SK-N-SH treated with all-trans-retinoic acid at 6 μM for 48 hours (cell line): ENCODE measurements around the gene CNNM3.

Experiments
- ATAC-seq: fragments of 200-7000 bp; cut with Tn5 transposase; 3 replicates; pipeline ENCODE4 v1.9.1; 2020; ENCODE audit warnings: mild to moderate bottlenecking, moderate library complexity
- ARNTL ChIP-seq: fragments of 450-650 bp; formaldehyde crosslinking; IDR thresholded peaks from 2 replicates; pipeline ENCODE4 v1.5.0; 2020; ENCODE audit warnings: low read depth, mild to moderate bottlenecking, moderate library complexity, borderline replicate concordance
- BACH2 ChIP-seq: fragments of 250-450 bp; sonication (Bioruptor Pico); IDR thresholded peaks from 2 replicates; pipeline ENCODE4 v1.9.0; 2021; ENCODE audit warnings: mild to moderate bottlenecking, borderline replicate concordance
- CSDC2 ChIP-seq: fragments of 250-450 bp; sonication (Bioruptor Pico); IDR thresholded peaks from 2 replicates; pipeline ENCODE4 v1.5.0; 2020; ENCODE audit warnings: mild to moderate bottlenecking, moderate library complexity
- ESRRG ChIP-seq: fragments of 250-450 bp; sonication (Bioruptor Pico); IDR thresholded peaks from 2 replicates; pipeline ENCODE4 v1.6.1; 2021; ENCODE audit warnings: mild to moderate bottlenecking
- ISL1 ChIP-seq: fragments of 250-450 bp; sonication (Bioruptor Pico); IDR thresholded peaks from 2 replicates; pipeline ENCODE4 v2.1.2; 2022; ENCODE audit warnings: mild to moderate bottlenecking, moderate library complexity
- OSR1 ChIP-seq: fragments of 250-450 bp; sonication (Bioruptor Pico); IDR thresholded peaks from 2 replicates; pipeline ENCODE4 v1.8.0; 2022; ENCODE audit warnings: moderate library complexity, mild to moderate bottlenecking, inconsistent platforms
- PPARA ChIP-seq: fragments of 250-450 bp; sonication (Bioruptor Pico); IDR thresholded peaks from 2 replicates; pipeline ENCODE4 v1.5.0; 2020; ENCODE audit warnings: mild to moderate bottlenecking, borderline replicate concordance
- RARB ChIP-seq: fragments of 250-450 bp; sonication (Bioruptor Pico); IDR thresholded peaks from 2 replicates; pipeline ENCODE4 v1.8.0; 2021; ENCODE audit warnings: mild to moderate bottlenecking, moderate library complexity
- SNAI2 ChIP-seq: fragments of 250-450 bp; sonication (Bioruptor Pico); IDR thresholded peaks from 2 replicates; pipeline ENCODE4 v1.5.0; 2020; ENCODE audit warnings: mild to moderate bottlenecking, moderate library complexity
- TCF4 ChIP-seq: fragments of 250-450 bp; sonication (Bioruptor Pico); IDR thresholded peaks from 2 replicates; pipeline ENCODE4 v1.8.0; 2021; ENCODE audit warnings: mild to moderate bottlenecking, moderate library complexity, borderline replicate concordance
- TOX ChIP-seq: fragments of 250-450 bp; sonication (Bioruptor Pico); IDR thresholded peaks from 2 replicates; pipeline ENCODE4 v1.8.0; 2021; ENCODE audit warnings: mild to moderate bottlenecking, moderate library complexity, borderline replicate concordance
- ZC3H10 ChIP-seq: fragments of 250-450 bp; sonication (Bioruptor Pico); IDR thresholded peaks from 2 replicates; pipeline ENCODE4 v1.5.1; 2021; ENCODE audit warnings: mild to moderate bottlenecking, moderate library complexity
- ZFP3 ChIP-seq: fragments of 250-450 bp; sonication (Bioruptor Pico); IDR thresholded peaks from 2 replicates; pipeline ENCODE4 v1.5.0; 2020; ENCODE audit warnings: mild to moderate bottlenecking, moderate library complexity
- ZFP30 ChIP-seq: fragments of 450-650 bp; formaldehyde crosslinking; IDR thresholded peaks from 2 replicates; pipeline ENCODE4 v1.5.0; 2022; ENCODE audit warnings: mild to moderate bottlenecking, moderate library complexity
- ZNF565 ChIP-seq: fragments of 450-650 bp; formaldehyde crosslinking; conservative IDR thresholded peaks from 2 replicates; pipeline ENCODE4 v1.5.0; 2020; ENCODE audit warnings: low read depth, mild to moderate bottlenecking, moderate library complexity
- ZNF70 ChIP-seq: fragments of 450-650 bp; formaldehyde crosslinking; IDR thresholded peaks from 2 replicates; pipeline ENCODE4 v1.5.0; 2020; ENCODE audit warnings: mild to moderate bottlenecking, moderate library complexity
- ZNF8 ChIP-seq: fragments of 450-650 bp; formaldehyde crosslinking; IDR thresholded peaks from 2 replicates; pipeline ENCODE4 v1.5.0; 2020; ENCODE audit warnings: mild to moderate bottlenecking, moderate library complexity
- TF ChIP-seq, protein P1 (sequence below): fragments of 250-450 bp; sonication (Bioruptor Pico); IDR thresholded peaks from 2 replicates; pipeline ENCODE4 v1.5.0; 2020; ENCODE audit warnings: mild to moderate bottlenecking, moderate library complexity
- TF ChIP-seq, protein P2 (sequence below): fragments of 250-450 bp; sonication (Bioruptor Pico); IDR thresholded peaks from 2 replicates; pipeline ENCODE4 v1.8.0; 2020; ENCODE audit warnings: mild to moderate bottlenecking, moderate library complexity, borderline replicate concordance
- TF ChIP-seq, protein P3 (sequence below): fragments of 250-450 bp; sonication (Bioruptor Pico); IDR thresholded peaks from 2 replicates; pipeline ENCODE4 v1.5.1; 2021; ENCODE audit warnings: mild to moderate bottlenecking, moderate library complexity
- TF ChIP-seq, protein P4 (sequence below): fragments of 250-450 bp; sonication (Bioruptor Pico); IDR thresholded peaks from 2 replicates; pipeline ENCODE4 v1.8.0; 2021; ENCODE audit warnings: low read depth, mild to moderate bottlenecking, moderate library complexity, borderline replicate concordance
- TF ChIP-seq, protein P5 (sequence below): fragments of 250-450 bp; sonication (Bioruptor Pico); IDR thresholded peaks from 2 replicates; pipeline ENCODE4 v1.5.1; 2020; ENCODE audit warnings: low read depth, mild to moderate bottlenecking, moderate library complexity

CNNM3 gene

DNA sequence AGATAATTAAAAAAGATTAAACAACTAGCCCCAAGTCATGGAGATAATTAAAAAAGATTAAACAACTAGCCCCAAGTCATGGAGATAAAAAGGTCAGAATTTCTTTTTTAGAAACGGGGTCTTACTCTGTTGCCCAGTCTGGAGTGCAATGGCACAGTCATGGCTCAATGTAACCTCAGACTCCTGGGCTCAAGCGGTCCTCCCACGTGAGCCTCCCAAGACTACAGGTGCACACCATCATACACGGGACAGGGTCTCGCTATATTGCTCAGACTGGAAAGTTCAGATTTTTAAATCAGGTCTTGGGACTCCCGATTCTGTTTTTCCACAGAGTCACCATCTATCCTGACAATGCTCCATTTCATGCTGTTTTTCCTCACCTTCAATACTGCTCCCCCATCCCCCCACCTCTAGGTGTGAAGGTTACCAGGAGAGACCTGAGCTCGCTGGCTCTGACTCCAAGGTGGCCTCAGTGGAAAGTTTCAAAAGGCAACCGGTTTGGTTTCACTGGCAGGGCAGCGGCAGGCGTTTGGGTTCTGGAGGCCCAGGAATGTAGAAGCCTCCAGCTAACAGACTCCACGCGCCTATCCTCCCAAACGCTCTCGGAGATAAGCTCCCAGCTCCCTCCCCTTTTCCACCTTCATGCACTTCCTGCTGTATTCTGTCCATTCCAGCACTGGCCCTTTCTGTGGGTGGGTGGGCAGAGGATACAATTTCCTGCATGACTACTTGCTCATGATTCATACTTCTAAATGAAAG is 56.7 kb downstream of the CNNM3 start:
- TF ChIP-seq PPARA (CRISPR knock-in tag), result no peak
- no peak for TF ChIP-seq ZNF565
- no peak for TF ChIP-seq ZFP30 (CRISPR knock-in tag)
- no peak for TF ChIP-seq OSR1
- no peak for TF ChIP-seq CSDC2 (CRISPR knock-in tag)
- no peak for TF ChIP-seq RARB (CRISPR knock-in tag)
- TF ChIP-seq BACH2 (CRISPR knock-in tag), result no peak
- TF ChIP-seq, protein P1, sequence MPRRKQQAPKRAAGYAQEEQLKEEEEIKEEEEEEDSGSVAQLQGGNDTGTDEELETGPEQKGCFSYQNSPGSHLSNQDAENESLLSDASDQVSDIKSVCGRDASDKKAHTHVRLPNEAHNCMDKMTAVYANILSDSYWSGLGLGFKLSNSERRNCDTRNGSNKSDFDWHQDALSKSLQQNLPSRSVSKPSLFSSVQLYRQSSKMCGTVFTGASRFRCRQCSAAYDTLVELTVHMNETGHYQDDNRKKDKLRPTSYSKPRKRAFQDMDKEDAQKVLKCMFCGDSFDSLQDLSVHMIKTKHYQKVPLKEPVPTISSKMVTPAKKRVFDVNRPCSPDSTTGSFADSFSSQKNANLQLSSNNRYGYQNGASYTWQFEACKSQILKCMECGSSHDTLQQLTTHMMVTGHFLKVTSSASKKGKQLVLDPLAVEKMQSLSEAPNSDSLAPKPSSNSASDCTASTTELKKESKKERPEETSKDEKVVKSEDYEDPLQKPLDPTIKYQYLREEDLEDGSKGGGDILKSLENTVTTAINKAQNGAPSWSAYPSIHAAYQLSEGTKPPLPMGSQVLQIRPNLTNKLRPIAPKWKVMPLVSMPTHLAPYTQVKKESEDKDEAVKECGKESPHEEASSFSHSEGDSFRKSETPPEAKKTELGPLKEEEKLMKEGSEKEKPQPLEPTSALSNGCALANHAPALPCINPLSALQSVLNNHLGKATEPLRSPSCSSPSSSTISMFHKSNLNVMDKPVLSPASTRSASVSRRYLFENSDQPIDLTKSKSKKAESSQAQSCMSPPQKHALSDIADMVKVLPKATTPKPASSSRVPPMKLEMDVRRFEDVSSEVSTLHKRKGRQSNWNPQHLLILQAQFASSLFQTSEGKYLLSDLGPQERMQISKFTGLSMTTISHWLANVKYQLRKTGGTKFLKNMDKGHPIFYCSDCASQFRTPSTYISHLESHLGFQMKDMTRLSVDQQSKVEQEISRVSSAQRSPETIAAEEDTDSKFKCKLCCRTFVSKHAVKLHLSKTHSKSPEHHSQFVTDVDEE (CRISPR knock-in tag), result no peak
- TF ChIP-seq ZNF8 (CRISPR knock-in tag), result no peak
- no peak for TF ChIP-seq SNAI2 (CRISPR knock-in tag)
- TF ChIP-seq ARNTL (CRISPR knock-in tag), result no peak
- TF ChIP-seq TCF4, result no peak
- TF ChIP-seq, protein P2, sequence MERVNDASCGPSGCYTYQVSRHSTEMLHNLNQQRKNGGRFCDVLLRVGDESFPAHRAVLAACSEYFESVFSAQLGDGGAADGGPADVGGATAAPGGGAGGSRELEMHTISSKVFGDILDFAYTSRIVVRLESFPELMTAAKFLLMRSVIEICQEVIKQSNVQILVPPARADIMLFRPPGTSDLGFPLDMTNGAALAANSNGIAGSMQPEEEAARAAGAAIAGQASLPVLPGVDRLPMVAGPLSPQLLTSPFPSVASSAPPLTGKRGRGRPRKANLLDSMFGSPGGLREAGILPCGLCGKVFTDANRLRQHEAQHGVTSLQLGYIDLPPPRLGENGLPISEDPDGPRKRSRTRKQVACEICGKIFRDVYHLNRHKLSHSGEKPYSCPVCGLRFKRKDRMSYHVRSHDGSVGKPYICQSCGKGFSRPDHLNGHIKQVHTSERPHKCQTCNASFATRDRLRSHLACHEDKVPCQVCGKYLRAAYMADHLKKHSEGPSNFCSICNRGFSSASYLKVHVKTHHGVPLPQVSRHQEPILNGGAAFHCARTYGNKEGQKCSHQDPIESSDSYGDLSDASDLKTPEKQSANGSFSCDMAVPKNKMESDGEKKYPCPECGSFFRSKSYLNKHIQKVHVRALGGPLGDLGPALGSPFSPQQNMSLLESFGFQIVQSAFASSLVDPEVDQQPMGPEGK (CRISPR knock-in tag), result no peak
- TF ChIP-seq, protein P3, sequence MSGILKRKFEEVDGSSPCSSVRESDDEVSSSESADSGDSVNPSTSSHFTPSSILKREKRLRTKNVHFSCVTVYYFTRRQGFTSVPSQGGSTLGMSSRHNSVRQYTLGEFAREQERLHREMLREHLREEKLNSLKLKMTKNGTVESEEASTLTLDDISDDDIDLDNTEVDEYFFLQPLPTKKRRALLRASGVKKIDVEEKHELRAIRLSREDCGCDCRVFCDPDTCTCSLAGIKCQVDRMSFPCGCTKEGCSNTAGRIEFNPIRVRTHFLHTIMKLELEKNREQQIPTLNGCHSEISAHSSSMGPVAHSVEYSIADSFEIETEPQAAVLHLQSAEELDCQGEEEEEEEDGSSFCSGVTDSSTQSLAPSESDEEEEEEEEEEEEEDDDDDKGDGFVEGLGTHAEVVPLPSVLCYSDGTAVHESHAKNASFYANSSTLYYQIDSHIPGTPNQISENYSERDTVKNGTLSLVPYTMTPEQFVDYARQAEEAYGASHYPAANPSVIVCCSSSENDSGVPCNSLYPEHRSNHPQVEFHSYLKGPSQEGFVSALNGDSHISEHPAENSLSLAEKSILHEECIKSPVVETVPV (CRISPR knock-in tag), result no peak
- no peak for TF ChIP-seq ESRRG
- TF ChIP-seq ZFP3 (CRISPR knock-in tag), result no peak
- TF ChIP-seq ZC3H10, result no peak
- TF ChIP-seq ISL1, result no peak
- ATAC-seq, result no peak

DNA sequence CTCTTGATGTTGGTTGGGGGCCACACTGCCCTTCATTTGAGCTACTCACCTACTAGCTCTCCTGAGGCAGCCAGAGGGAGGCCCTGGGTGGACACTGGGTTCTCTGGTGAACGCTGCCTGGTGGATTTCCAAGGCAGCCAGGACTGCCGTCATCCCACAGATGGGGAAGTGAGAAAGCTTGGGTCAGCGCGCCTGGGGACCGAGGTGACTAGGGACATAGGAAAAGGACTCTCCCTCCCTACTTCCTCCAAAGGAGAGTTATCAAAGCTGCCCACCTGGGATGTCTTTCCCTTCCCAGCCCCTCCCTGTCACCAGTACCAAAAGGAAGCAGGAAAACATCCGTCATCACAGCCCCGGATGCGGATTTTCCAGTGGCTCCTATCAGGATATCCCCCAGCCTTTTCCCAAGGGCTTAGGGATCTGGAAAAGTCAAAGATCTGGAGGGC is 57.6 kb downstream of the CNNM3 start:
- TF ChIP-seq ZNF565, result no peak
- no peak for TF ChIP-seq CSDC2 (CRISPR knock-in tag)
- no peak for TF ChIP-seq TOX
- TF ChIP-seq, protein P4, sequence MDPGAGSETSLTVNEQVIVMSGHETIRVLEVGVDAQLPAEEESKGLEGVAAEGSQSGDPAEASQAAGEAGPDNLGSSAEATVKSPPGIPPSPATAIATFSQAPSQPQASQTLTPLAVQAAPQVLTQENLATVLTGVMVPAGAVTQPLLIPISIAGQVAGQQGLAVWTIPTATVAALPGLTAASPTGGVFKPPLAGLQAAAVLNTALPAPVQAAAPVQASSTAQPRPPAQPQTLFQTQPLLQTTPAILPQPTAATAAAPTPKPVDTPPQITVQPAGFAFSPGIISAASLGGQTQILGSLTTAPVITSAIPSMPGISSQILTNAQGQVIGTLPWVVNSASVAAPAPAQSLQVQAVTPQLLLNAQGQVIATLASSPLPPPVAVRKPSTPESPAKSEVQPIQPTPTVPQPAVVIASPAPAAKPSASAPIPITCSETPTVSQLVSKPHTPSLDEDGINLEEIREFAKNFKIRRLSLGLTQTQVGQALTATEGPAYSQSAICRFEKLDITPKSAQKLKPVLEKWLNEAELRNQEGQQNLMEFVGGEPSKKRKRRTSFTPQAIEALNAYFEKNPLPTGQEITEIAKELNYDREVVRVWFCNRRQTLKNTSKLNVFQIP, result no peak
- no peak for ATAC-seq

DNA sequence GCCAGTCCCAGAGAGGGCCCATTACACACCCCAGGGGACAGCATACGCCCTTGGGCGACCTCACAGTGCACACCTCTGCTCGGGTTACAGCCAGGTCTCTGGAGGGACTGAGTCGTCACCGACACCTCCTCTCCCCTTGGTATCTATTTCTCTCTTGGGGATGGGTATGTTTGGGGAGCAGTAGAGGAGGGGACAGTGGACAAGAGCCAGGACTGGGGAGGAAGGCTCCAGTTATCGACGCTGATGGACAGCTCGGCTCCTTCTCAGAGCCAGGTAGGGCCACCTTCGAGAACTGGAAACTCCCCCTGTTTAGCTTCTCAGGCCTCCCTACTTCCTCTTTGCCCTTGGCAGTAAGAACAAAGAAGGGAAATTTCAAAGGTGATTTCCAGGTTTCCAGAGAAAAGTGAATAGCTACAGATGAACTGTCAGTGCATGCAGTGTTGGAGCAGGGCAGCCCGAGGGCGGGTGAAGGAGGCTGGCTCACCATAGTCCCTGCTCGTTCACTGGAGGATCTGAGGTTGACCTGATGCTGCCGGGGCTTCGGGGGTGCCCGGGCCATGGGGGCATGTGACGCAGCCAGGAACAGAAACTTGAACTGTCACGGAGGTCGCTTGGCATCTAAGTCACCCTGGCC is 58.2 kb downstream of the CNNM3 start:
- no peak for TF ChIP-seq ZNF70 (CRISPR knock-in tag)
- TF ChIP-seq ZNF565, result no peak
- TF ChIP-seq, protein P5, sequence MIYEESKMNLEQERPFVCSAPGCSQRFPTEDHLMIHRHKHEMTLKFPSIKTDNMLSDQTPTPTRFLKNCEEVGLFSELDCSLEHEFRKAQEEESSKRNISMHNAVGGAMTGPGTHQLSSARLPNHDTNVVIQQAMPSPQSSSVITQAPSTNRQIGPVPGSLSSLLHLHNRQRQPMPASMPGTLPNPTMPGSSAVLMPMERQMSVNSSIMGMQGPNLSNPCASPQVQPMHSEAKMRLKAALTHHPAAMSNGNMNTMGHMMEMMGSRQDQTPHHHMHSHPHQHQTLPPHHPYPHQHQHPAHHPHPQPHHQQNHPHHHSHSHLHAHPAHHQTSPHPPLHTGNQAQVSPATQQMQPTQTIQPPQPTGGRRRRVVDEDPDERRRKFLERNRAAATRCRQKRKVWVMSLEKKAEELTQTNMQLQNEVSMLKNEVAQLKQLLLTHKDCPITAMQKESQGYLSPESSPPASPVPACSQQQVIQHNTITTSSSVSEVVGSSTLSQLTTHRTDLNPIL (CRISPR knock-in tag), result no peak
- no peak for TF ChIP-seq ZC3H10
- no peak for TF ChIP-seq ZFP3 (CRISPR knock-in tag)
- TF ChIP-seq RARB (CRISPR knock-in tag), result no peak
- no peak for TF ChIP-seq BACH2 (CRISPR knock-in tag)
- TF ChIP-seq, protein P4, result no peak
- no peak for TF ChIP-seq ESRRG
- TF ChIP-seq, all 23 proteins: peak for 0
- ATAC-seq, result no peak
